GM23338 (cell line): Measurements from ENCODE around the gene FMN2. TPM values are rescaled to one million over a fixed set of nuclear protein-coding genes. Genes with fewer than 3 reads are reported as not detected.

ENCODE experiments used
- ATAC-seq: fragments of 200-7000 bp; cut with Tn5 transposase; 3 replicates; pipeline ENCODE4 v1.9.1; 2020
- DNase-seq: peaks from one replicate; pipeline ENCODE4 v3.0.0-alpha.2; 2015; ENCODE audit warnings: low spot score
- H2AFZ ChIP-seq: fragments of 200-600 bp; sonication (generic); 2 replicates; pipeline ENCODE4 v1.8.0; 2016; ENCODE audit warnings: antibody characterized with exemption, mild to moderate bottlenecking, moderate library complexity
- H3F3A ChIP-seq: fragments of 200-600 bp; sonication (generic); replicated peaks from 2 replicates; pipeline ENCODE4 v1.8.0; 2017; ENCODE audit warnings: antibody characterized with exemption, mixed run types, low read depth
- H3K27ac ChIP-seq: fragments of 200-600 bp; sonication (generic); 2 replicates; pipeline ENCODE4 v1.6.1; 2016; ENCODE audit warnings: low read depth
- H3K27me3 ChIP-seq: fragments of 200-600 bp; sonication (generic); 2 replicates; pipeline ENCODE4 v1.8.0; 2016; ENCODE audit warnings: mild to moderate bottlenecking, mixed run types, moderate library complexity; ENCODE audit not compliant: insufficient read depth
- H3K36me3 ChIP-seq: fragments of 200-600 bp; sonication (generic); 2 replicates; pipeline ENCODE4 v1.8.0; 2016; ENCODE audit warnings: mild to moderate bottlenecking; ENCODE audit not compliant: insufficient read depth
- H3K4me1 ChIP-seq: fragments of 200-600 bp; sonication (generic); 2 replicates; pipeline ENCODE4 v1.8.0; 2016; ENCODE audit warnings: mild to moderate bottlenecking, moderate library complexity; ENCODE audit not compliant: insufficient read depth
- H3K4me2 ChIP-seq: fragments of 200-600 bp; sonication (generic); 2 replicates; pipeline ENCODE4 v1.7.1; 2017; ENCODE audit warnings: mixed run types
- H3K4me3 ChIP-seq: fragments of 200-600 bp; sonication (generic); 2 replicates; pipeline ENCODE4 v1.6.1; 2016; ENCODE audit warnings: mixed run types
- H3K79me2 ChIP-seq: fragments of 200-600 bp; sonication (generic); replicated peaks from 2 replicates; pipeline ENCODE4 v1.8.0; 2017; ENCODE audit warnings: mild to moderate bottlenecking; ENCODE audit not compliant: insufficient read depth
- H3K9me2 ChIP-seq: fragments of 200-600 bp; sonication (generic); 2 replicates; pipeline ENCODE4 v1.8.0; 2017; ENCODE audit not compliant: insufficient read depth
- H4K20me1 ChIP-seq: fragments of 200-600 bp; sonication (generic); replicated peaks from 2 replicates; pipeline ENCODE4 v1.8.0; 2017; ENCODE audit warnings: mild to moderate bottlenecking; ENCODE audit not compliant: insufficient read depth
- H3K27ac Mint-ChIP-seq: 2 replicates; pipeline ENCODE4 v1.8.0; 2020; ENCODE audit warnings: inconsistent platforms, mild to moderate bottlenecking, moderate library complexity, mixed read lengths
- H3K27me3 Mint-ChIP-seq: 3 replicates; pipeline ENCODE4 v1.8.0; 2022; ENCODE audit warnings: low read depth, mild to moderate bottlenecking, moderate library complexity, mixed read lengths, inconsistent platforms; ENCODE audit not compliant: insufficient read depth, poor library complexity
- H3K36me3 Mint-ChIP-seq: 3 replicates; pipeline ENCODE4 v1.8.0; 2021; ENCODE audit warnings: low read depth, mild to moderate bottlenecking, inconsistent platforms, moderate library complexity, mixed read lengths
- H3K4me1 Mint-ChIP-seq: 3 replicates; pipeline ENCODE4 v1.8.0; 2020; ENCODE audit warnings: mild to moderate bottlenecking, inconsistent platforms, mixed read lengths
- H3K4me3 Mint-ChIP-seq: 3 replicates; pipeline ENCODE4 v1.8.0; 2021; ENCODE audit warnings: moderate library complexity, mild to moderate bottlenecking, inconsistent platforms, mixed read lengths
- H3K9me3 Mint-ChIP-seq: 3 replicates; pipeline ENCODE4 v1.8.0; 2020; ENCODE audit warnings: moderate library complexity, mild to moderate bottlenecking, inconsistent platforms, mixed read lengths
- CREB1 ChIP-seq: fragments of 250-450 bp; sonication (Bioruptor Pico); IDR thresholded peaks from 2 replicates; pipeline ENCODE4 v1.5.0; 2020; ENCODE audit warnings: low read depth, mild to moderate bottlenecking, moderate library complexity
- EZH2 ChIP-seq: fragments of 200-600 bp; sonication (generic); IDR thresholded peaks from one replicate; pipeline ENCODE4 v1.8.0; 2017; ENCODE audit warnings: antibody characterized with exemption, mild to moderate bottlenecking, low read depth; ENCODE audit not compliant: unreplicated experiment
- EZH2phosphoT487 ChIP-seq: fragments of 200-600 bp; sonication (generic); IDR thresholded peaks from one replicate; pipeline ENCODE4 v1.8.1; 2018; ENCODE audit warnings: antibody characterized with exemption; ENCODE audit not compliant: unreplicated experiment
- JUNB ChIP-seq: IDR thresholded peaks from one replicate; pipeline ENCODE4 v1.6.1; 2016; ENCODE audit warnings: antibody characterized with exemption; ENCODE audit not compliant: unreplicated experiment
- NANOG ChIP-seq: IDR thresholded peaks from 2 replicates; pipeline ENCODE4 v1.6.1; 2016; ENCODE audit warnings: antibody characterized with exemption, borderline replicate concordance
- POLR2AphosphoS5 ChIP-seq: IDR thresholded peaks from 2 replicates; pipeline ENCODE4 v1.6.1; 2016; ENCODE audit warnings: antibody characterized with exemption, low read depth
- STAT1 ChIP-seq: IDR thresholded peaks from one replicate; pipeline ENCODE4 v1.6.1; 2016; ENCODE audit warnings: antibody characterized with exemption; ENCODE audit not compliant: unreplicated experiment
- ZNF114 ChIP-seq: fragments of 250-450 bp; sonication (Bioruptor Pico); IDR thresholded peaks from 2 replicates; pipeline ENCODE4 v1.5.0; 2020; ENCODE audit warnings: mild to moderate bottlenecking, moderate library complexity
- ZNF331 ChIP-seq: fragments of 250-450 bp; sonication (Bioruptor Pico); IDR thresholded peaks from 2 replicates; pipeline ENCODE4 v1.5.0; 2020; ENCODE audit warnings: low read depth, mild to moderate bottlenecking, moderate library complexity
- polyA plus RNA-seq: library from polyadenylated mRNA; unstranded; fragments of >200 nt; fragmentation: Nextera tagmentation; extraction: Ambion mirVana; gene quantifications from 2 replicates; pipeline ENCODE4 v1.2.1, GENCODE V29; 2016
- total RNA-seq: library from RNA; depleted of rRNA; stranded (reverse); fragments of >200 nt; shearing (Covaris generic); gene quantifications from 2 replicates; pipeline ENCODE4 v1.2.3, GENCODE V29; 2014
- TF ChIP-seq, protein P1 (sequence below): IDR thresholded peaks from one replicate; pipeline ENCODE4 v1.6.1; 2018; ENCODE audit warnings: antibody characterized with exemption; ENCODE audit not compliant: unreplicated experiment
- TF ChIP-seq, protein P2 (sequence below): fragments of 250-450 bp; sonication (Bioruptor Pico); IDR thresholded peaks from 2 replicates; pipeline ENCODE4 v1.5.0; 2020; ENCODE audit warnings: mild to moderate bottlenecking, moderate library complexity
- TF ChIP-seq, protein P3 (sequence below): IDR thresholded peaks from 2 replicates; pipeline ENCODE4 v1.6.1; 2016; ENCODE audit warnings: antibody characterized with exemption
- TF ChIP-seq, protein P4 (sequence below), 2 experiments: fragments of 200-600 bp in 1 of 2; sonication (generic) in 1 of 2; conservative IDR thresholded peaks; 2 replicates each; pipeline versions ENCODE4 v1.5.1 to v1.6.1; 2016 to 2017; ENCODE audit warnings: antibody characterized with exemption in 2 of 2, low read depth in 2 of 2, mild to moderate bottlenecking in 2 of 2, moderate library complexity in 1 of 2

FMN2 gene
- total and polyA plus RNA-seq, 2 experiments from 2014 or later = 1.5 to 2.5 TPM

DNA sequence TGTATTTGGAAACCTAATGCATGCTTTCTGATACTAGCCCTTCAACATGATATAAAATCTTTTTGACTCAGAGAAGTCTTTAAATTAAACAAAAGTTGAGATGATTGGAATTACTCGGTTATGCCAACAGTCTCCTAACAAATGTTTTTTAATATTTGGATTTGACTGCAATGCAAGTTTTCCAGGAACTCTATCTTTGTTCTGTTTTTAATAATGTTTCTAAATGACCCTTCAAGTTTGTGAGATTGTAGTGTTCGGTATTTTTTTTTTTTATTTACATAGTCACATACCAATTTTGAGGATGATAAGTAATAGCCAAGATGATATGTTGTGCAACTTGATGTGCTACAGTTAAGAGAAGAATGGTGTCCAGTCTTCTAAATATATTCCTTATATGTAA, 258.0 kb downstream of the FMN2 start:
- Histone ChIP-seq H3K36me3 (no peaks in the 10 kb centered on the region), H4K20me1 (no peaks in the 10 kb centered on the region), H3K79me2 (no peaks in the 10 kb centered on the region), H3K4me2 (no peak overlapping the region), H3K27me3 (no peaks in the 10 kb centered on the region), H3K9me2 (no peaks in the 10 kb centered on the region), H2AFZ (no peak overlapping the region), H3K27ac (no peak overlapping the region), H3K4me1 (no peaks in the 10 kb centered on the region), H3F3A (no peaks in the 10 kb centered on the region), H3K4me3 (no peak overlapping the region)
- Mint-ChIP-seq H3K4me1 (peaks cover 13% of the 10 kb centered on the region; the same call in 2 of the 3 replicates), H3K9me3 (no peaks in the 10 kb centered on the region), H3K27ac (no peak overlapping the region), H3K36me3 (no peaks in the 10 kb centered on the region), H3K4me3 (no peak overlapping the region), H3K27me3 (no peaks in the 10 kb centered on the region)
- TF ChIP-seq STAT1 (no peak), POLR2AphosphoS5 (no peak), ZNF331 (CRISPR knock-in tag) (no peak), ZNF114 (no peak), EZH2 (no peak), CREB1 (no peak), NANOG (no peak), EZH2phosphoT487 (no peak), JUNB (no peak)
- TF ChIP-seq, protein P1, sequence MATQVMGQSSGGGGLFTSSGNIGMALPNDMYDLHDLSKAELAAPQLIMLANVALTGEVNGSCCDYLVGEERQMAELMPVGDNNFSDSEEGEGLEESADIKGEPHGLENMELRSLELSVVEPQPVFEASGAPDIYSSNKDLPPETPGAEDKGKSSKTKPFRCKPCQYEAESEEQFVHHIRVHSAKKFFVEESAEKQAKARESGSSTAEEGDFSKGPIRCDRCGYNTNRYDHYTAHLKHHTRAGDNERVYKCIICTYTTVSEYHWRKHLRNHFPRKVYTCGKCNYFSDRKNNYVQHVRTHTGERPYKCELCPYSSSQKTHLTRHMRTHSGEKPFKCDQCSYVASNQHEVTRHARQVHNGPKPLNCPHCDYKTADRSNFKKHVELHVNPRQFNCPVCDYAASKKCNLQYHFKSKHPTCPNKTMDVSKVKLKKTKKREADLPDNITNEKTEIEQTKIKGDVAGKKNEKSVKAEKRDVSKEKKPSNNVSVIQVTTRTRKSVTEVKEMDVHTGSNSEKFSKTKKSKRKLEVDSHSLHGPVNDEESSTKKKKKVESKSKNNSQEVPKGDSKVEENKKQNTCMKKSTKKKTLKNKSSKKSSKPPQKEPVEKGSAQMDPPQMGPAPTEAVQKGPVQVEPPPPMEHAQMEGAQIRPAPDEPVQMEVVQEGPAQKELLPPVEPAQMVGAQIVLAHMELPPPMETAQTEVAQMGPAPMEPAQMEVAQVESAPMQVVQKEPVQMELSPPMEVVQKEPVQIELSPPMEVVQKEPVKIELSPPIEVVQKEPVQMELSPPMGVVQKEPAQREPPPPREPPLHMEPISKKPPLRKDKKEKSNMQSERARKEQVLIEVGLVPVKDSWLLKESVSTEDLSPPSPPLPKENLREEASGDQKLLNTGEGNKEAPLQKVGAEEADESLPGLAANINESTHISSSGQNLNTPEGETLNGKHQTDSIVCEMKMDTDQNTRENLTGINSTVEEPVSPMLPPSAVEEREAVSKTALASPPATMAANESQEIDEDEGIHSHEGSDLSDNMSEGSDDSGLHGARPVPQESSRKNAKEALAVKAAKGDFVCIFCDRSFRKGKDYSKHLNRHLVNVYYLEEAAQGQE = no peak
- TF ChIP-seq, protein P2, sequence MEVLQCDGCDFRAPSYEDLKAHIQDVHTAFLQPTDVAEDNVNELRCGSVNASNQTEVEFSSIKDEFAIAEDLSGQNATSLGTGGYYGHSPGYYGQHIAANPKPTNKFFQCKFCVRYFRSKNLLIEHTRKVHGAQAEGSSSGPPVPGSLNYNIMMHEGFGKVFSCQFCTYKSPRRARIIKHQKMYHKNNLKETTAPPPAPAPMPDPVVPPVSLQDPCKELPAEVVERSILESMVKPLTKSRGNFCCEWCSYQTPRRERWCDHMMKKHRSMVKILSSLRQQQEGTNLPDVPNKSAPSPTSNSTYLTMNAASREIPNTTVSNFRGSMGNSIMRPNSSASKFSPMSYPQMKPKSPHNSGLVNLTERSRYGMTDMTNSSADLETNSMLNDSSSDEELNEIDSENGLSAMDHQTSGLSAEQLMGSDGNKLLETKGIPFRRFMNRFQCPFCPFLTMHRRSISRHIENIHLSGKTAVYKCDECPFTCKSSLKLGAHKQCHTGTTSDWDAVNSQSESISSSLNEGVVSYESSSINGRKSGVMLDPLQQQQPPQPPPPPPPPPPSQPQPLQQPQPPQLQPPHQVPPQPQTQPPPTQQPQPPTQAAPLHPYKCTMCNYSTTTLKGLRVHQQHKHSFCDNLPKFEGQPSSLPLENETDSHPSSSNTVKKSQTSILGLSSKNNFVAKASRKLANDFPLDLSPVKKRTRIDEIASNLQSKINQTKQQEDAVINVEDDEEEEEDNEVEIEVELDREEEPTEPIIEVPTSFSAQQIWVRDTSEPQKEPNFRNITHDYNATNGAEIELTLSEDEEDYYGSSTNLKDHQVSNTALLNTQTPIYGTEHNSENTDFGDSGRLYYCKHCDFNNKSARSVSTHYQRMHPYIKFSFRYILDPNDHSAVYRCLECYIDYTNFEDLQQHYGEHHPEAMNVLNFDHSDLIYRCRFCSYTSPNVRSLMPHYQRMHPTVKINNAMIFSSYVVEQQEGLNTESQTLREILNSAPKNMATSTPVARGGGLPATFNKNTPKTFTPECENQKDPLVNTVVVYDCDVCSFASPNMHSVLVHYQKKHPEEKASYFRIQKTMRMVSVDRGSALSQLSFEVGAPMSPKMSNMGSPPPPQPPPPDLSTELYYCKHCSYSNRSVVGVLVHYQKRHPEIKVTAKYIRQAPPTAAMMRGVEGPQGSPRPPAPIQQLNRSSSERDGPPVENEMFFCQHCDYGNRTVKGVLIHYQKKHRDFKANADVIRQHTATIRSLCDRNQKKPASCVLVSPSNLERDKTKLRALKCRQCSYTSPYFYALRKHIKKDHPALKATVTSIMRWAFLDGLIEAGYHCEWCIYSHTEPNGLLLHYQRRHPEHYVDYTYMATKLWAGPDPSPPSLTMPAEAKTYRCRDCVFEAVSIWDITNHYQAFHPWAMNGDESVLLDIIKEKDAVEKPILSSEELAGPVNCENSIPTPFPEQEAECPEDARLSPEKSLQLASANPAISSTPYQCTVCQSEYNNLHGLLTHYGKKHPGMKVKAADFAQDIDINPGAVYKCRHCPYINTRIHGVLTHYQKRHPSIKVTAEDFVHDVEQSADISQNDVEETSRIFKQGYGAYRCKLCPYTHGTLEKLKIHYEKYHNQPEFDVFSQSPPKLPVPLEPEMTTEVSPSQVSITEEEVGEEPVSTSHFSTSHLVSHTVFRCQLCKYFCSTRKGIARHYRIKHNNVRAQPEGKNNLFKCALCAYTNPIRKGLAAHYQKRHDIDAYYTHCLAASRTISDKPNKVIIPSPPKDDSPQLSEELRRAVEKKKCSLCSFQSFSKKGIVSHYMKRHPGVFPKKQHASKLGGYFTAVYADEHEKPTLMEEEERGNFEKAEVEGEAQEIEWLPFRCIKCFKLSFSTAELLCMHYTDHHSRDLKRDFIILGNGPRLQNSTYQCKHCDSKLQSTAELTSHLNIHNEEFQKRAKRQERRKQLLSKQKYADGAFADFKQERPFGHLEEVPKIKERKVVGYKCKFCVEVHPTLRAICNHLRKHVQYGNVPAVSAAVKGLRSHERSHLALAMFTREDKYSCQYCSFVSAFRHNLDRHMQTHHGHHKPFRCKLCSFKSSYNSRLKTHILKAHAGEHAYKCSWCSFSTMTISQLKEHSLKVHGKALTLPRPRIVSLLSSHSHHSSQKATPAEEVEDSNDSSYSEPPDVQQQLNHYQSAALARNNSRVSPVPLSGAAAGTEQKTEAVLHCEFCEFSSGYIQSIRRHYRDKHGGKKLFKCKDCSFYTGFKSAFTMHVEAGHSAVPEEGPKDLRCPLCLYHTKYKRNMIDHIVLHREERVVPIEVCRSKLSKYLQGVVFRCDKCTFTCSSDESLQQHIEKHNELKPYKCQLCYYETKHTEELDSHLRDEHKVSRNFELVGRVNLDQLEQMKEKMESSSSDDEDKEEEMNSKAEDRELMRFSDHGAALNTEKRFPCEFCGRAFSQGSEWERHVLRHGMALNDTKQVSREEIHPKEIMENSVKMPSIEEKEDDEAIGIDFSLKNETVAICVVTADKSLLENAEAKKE (CRISPR knock-in tag) = no peak
- TF ChIP-seq, protein P3, sequence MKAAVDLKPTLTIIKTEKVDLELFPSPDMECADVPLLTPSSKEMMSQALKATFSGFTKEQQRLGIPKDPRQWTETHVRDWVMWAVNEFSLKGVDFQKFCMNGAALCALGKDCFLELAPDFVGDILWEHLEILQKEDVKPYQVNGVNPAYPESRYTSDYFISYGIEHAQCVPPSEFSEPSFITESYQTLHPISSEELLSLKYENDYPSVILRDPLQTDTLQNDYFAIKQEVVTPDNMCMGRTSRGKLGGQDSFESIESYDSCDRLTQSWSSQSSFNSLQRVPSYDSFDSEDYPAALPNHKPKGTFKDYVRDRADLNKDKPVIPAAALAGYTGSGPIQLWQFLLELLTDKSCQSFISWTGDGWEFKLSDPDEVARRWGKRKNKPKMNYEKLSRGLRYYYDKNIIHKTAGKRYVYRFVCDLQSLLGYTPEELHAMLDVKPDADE = no peak
- TF ChIP-seq, protein P4, sequence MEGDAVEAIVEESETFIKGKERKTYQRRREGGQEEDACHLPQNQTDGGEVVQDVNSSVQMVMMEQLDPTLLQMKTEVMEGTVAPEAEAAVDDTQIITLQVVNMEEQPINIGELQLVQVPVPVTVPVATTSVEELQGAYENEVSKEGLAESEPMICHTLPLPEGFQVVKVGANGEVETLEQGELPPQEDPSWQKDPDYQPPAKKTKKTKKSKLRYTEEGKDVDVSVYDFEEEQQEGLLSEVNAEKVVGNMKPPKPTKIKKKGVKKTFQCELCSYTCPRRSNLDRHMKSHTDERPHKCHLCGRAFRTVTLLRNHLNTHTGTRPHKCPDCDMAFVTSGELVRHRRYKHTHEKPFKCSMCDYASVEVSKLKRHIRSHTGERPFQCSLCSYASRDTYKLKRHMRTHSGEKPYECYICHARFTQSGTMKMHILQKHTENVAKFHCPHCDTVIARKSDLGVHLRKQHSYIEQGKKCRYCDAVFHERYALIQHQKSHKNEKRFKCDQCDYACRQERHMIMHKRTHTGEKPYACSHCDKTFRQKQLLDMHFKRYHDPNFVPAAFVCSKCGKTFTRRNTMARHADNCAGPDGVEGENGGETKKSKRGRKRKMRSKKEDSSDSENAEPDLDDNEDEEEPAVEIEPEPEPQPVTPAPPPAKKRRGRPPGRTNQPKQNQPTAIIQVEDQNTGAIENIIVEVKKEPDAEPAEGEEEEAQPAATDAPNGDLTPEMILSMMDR (conservative IDR thresholded peaks at IDR 0.05; ENCODE audit: low read depth in 2 of 2) = no peak
- ATAC-seq (no peak), DNase-seq (no peak)
